ENCODE measurements around the gene PEX14. TPM values are rescaled to one million over a fixed set of nuclear protein-coding genes. Genes with fewer than 3 reads are reported as not detected.

Gene PEX14
- total RNA-seq, 4 donors from 2014 or later: 16.3 to 29.7 (median 26.2) TPM

DNA sequence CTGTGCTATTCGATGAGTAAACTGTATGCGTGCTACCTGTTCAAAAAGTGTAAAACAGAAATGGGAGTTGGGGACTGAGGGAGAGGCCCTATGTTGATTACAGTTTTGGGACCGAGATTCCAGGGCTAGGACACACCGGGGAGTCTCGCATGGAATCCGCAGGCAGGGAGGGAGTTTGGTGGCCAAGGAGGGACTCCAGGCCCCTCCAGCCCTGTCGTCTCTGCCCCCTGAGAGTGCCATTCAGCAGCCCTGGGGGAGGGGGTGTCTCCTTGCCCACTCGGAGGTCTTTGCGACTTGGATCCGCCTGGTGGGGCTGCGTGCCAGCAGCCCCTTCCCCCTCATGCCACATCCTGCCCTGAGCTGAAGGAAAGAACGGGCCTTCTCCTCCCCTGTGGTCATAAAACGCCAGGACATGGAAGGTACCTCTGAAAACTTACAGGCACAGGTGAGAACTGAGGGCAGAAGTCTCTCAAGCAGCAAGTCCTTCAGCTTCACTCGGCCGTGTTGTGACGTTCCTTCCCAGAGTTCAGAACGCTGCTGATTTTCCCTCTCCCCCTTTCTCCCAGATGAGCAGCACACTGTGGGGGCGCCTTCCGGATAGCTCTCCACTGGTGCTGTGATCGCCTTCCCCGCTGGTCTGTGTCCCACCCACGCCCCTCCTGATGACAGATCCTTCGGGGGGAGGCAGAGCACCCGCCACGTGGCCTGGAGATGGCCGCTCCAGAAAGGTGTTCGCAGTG, 141.4 kb downstream of the PEX14 start:
- no peaks in the 10 kb centered on the region for H3K27me3 ChIP-seq
- TF ChIP-seq, protein P1, sequence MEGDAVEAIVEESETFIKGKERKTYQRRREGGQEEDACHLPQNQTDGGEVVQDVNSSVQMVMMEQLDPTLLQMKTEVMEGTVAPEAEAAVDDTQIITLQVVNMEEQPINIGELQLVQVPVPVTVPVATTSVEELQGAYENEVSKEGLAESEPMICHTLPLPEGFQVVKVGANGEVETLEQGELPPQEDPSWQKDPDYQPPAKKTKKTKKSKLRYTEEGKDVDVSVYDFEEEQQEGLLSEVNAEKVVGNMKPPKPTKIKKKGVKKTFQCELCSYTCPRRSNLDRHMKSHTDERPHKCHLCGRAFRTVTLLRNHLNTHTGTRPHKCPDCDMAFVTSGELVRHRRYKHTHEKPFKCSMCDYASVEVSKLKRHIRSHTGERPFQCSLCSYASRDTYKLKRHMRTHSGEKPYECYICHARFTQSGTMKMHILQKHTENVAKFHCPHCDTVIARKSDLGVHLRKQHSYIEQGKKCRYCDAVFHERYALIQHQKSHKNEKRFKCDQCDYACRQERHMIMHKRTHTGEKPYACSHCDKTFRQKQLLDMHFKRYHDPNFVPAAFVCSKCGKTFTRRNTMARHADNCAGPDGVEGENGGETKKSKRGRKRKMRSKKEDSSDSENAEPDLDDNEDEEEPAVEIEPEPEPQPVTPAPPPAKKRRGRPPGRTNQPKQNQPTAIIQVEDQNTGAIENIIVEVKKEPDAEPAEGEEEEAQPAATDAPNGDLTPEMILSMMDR (IDR thresholded peaks at IDR 0.05): no peak
- no peak for TF ChIP-seq POLR2A (IDR thresholded peaks at IDR 0.05)
- no peak overlapping the region for H3K27ac ChIP-seq
- H3K4me1 ChIP-seq: no peaks in the 10 kb centered on the region
- DNase-seq: peak in 1 of 3 donors; percentile 23
- H3K36me3 ChIP-seq: peaks cover 0 to 18% (median 0%) of the 10 kb centered on the region in 3 donors
- no peak overlapping the region for H3K4me3 ChIP-seq
- H3K9me3 ChIP-seq: no peaks in the 10 kb centered on the region

GRCh38 chr1:10616696-10617095, 141.9 kb downstream of the PEX14 start:
- TF ChIP-seq, protein P1 (IDR thresholded peaks at IDR 0.05): no peak
- TF ChIP-seq POLR2A (IDR thresholded peaks at IDR 0.05): no peak
- Histone ChIP-seq H3K4me1 (no peaks in the 10 kb centered on the region), H3K27me3 (no peaks in the 10 kb centered on the region), H3K36me3 (peaks cover 0 to 19% (median 0%) of the 10 kb centered on the region in 3 donors), H3K27ac (no peak overlapping the region), H3K9me3 (no peaks in the 10 kb centered on the region), H3K4me3 (no peak overlapping the region)
- peak in 1 of 3 donors; percentile 33 for DNase-seq

DNA sequence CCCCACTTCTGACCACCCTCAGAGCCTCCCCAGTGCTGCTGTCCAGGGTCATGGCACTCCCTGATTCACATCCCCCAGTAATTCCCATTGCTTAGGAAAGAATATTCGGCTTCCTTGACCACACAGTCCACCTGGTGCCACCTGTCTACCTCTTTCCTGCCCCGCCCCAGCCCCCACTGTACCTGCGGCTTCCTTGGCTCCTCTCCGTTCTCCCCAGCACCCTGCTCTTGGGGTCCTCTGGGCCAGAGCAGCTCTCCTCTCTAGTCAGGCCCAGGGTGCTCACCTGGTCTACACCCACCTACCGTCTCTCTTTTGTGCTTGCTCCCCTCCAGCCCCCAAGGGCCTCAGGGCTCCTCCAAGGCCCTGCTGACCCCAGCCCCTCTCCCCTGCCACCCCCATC, 142.6 kb downstream of the PEX14 start:
- DNase-seq: peak in 1 of 3 donors; percentile 37
- TF ChIP-seq POLR2A (IDR thresholded peaks at IDR 0.05): no peak
- TF ChIP-seq, protein P1 (IDR thresholded peaks at IDR 0.05): no peak
- H3K27ac ChIP-seq: no peak overlapping the region

GRCh38 chr1:10617931-10618885, 143.5 kb downstream of the PEX14 start:
- no peaks in the 10 kb centered on the region for H3K27me3 ChIP-seq
- H3K9me3 ChIP-seq: no peaks in the 10 kb centered on the region
- peak in 1 of 3 donors; percentile 40 for DNase-seq
- H3K4me3 ChIP-seq: no peak overlapping the region
- H3K27ac ChIP-seq: no peak overlapping the region
- TF ChIP-seq, protein P1 (IDR thresholded peaks at IDR 0.05): no peak
- no peak for TF ChIP-seq POLR2A (IDR thresholded peaks at IDR 0.05)
- H3K36me3 ChIP-seq: peaks cover 0 to 32% (median 0%) of the 10 kb centered on the region in 3 donors
- H3K4me1 ChIP-seq: no peaks in the 10 kb centered on the region

More for the DNA sequence above, 142.6 kb downstream of the PEX14 start:
- no peak overlapping the region for H3K4me3 ChIP-seq
- no peaks in the 10 kb centered on the region for H3K4me1 ChIP-seq
- H3K27me3 ChIP-seq: no peaks in the 10 kb centered on the region
- peaks cover 0 to 25% (median 0%) of the 10 kb centered on the region in 3 donors for H3K36me3 ChIP-seq
- H3K9me3 ChIP-seq: no peaks in the 10 kb centered on the region

DNA sequence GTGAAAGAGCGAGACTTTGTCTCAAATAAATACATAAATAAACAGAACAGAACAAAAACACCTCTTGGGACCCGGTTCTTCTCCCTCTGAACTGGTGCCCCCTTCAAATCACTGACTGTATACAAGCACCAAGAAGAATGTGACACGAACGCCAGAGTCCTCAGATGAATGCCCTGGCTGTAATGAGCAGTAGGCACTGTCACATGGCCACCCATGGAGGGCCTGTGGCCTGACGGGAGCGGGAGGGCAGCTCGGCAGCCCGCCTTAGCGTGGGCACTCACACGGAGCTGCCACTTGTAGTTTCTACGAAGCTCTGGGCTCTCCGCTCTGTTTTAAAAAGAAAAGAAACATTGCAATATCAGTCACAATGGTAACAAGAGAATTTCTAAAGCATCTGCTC, 146.0 kb downstream of the PEX14 start:
- no peaks in the 10 kb centered on the region for H3K27me3 ChIP-seq
- DNase-seq: peak in 1 of 3 donors; percentile 22
- H3K4me1 ChIP-seq: no peaks in the 10 kb centered on the region
- peaks cover 0 to 53% (median 0%) of the 10 kb centered on the region in 3 donors for H3K36me3 ChIP-seq
- H3K9me3 ChIP-seq: no peaks in the 10 kb centered on the region
- H3K4me3 ChIP-seq: no peak overlapping the region
- TF ChIP-seq, protein P1 (IDR thresholded peaks at IDR 0.05): no peak
- no peak for TF ChIP-seq POLR2A (IDR thresholded peaks at IDR 0.05)
- no peak overlapping the region for H3K27ac ChIP-seq
